Natural killer cell (primary cell): Measurements from ENCODE around the gene MS4A6E. TPM values are rescaled to one million over a fixed set of nuclear protein-coding genes. Genes with fewer than 3 reads are reported as not detected.

Source experiments
- ATAC-seq, 3 donors: fragments of 150-1000 bp in 2 of 3; fragments of 200-7000 bp in 1 of 3; cut with Tn5 transposase; 1 replicate in 1 of 3; 2 replicates in 2 of 3; pipeline ENCODE4 v1.10.0; 2021; ENCODE audit warnings: mild to moderate bottlenecking in 2 of 3, moderate library complexity in 2 of 3
- DNase-seq, 2 donors: peaks; one replicate each; pipeline versions ENCODE4 v3.0.0 to v3.0.0-alpha.2; 2013 to 2021; ENCODE audit warnings: mixed read lengths in 1 of 2
- H3K27ac ChIP-seq: one replicate; pipeline ENCODE4 v1.5.1; 2013; ENCODE audit warnings: mild to moderate bottlenecking, low read length
- H3K27me3 ChIP-seq: one replicate; pipeline ENCODE4 v1.6.1; 2013; ENCODE audit warnings: low read length; ENCODE audit not compliant: control insufficient read depth, insufficient read depth
- H3K36me3 ChIP-seq: one replicate; pipeline ENCODE4 v1.6.1; 2013; ENCODE audit warnings: low read length; ENCODE audit not compliant: control insufficient read depth, insufficient read depth
- H3K4me1 ChIP-seq: one replicate; pipeline ENCODE4 v1.6.1; 2013; ENCODE audit warnings: low read length; ENCODE audit not compliant: control insufficient read depth, insufficient read depth
- H3K4me3 ChIP-seq: one replicate; pipeline ENCODE4 v1.5.1; 2013; ENCODE audit warnings: low read length
- H3K9me3 ChIP-seq: one replicate; pipeline ENCODE4 v1.6.1; 2013; ENCODE audit warnings: low read length; ENCODE audit not compliant: control insufficient read depth, insufficient read depth
- H3K27ac Mint-ChIP-seq, 2 donors: one replicate each; pipeline ENCODE4 v1.8.0; 2022; ENCODE audit warnings: mild to moderate bottlenecking in 2 of 2, mixed read lengths in 2 of 2, moderate library complexity in 1 of 2
- H3K27me3 Mint-ChIP-seq, 2 donors: one replicate each; pipeline ENCODE4 v1.8.0; 2022; ENCODE audit warnings: low read depth in 2 of 2, mixed read lengths in 2 of 2
- H3K36me3 Mint-ChIP-seq: one replicate; pipeline ENCODE4 v1.8.0; 2022; ENCODE audit warnings: mixed read lengths
- H3K4me1 Mint-ChIP-seq, 2 donors: one replicate each; pipeline ENCODE4 v1.8.0; 2022; ENCODE audit warnings: mixed read lengths in 2 of 2
- H3K4me3 Mint-ChIP-seq: one replicate; pipeline ENCODE4 v1.8.0; 2022; ENCODE audit warnings: mild to moderate bottlenecking, moderate library complexity, mixed read lengths
- H3K9me3 Mint-ChIP-seq, 2 donors: one replicate each; pipeline ENCODE4 v1.8.0; 2022; ENCODE audit warnings: mixed read lengths in 2 of 2
- WGBS: methylation state at CpG from one replicate; pipeline ENCODE4 v1.1.7; 2013; ENCODE audit warnings: missing lambda C conversion rate; ENCODE audit not compliant: insufficient coverage; 5-methylcytosine and 5-hydroxymethylcytosine counted together
- intact Hi-C: fragments of 100-400 bp; cut with micrococcal nuclease; formaldehyde crosslinking; loops from one replicate; pipeline ENCODE4 v1.14.2; 2022
- total RNA-seq, 4 donors: library from RNA; stranded (reverse); fragments of 120-200 nt in 1 of 4; gene quantifications; one replicate each; pipeline versions ENCODE4 v1.2.3 to v1.2.4, GENCODE V29; 2013 to 2022
- TF ChIP-seq, protein P1 (sequence below): fragments of 200-600 bp; IDR thresholded peaks from one replicate; pipeline ENCODE4 v1.8.0; 2022; ENCODE audit warnings: antibody characterized with exemption

The MS4A6E gene
- total RNA-seq, 3 donors from 2014 or later (not counting 1 experiment from before 2014, with no cell fraction given), result not detected

DNA sequence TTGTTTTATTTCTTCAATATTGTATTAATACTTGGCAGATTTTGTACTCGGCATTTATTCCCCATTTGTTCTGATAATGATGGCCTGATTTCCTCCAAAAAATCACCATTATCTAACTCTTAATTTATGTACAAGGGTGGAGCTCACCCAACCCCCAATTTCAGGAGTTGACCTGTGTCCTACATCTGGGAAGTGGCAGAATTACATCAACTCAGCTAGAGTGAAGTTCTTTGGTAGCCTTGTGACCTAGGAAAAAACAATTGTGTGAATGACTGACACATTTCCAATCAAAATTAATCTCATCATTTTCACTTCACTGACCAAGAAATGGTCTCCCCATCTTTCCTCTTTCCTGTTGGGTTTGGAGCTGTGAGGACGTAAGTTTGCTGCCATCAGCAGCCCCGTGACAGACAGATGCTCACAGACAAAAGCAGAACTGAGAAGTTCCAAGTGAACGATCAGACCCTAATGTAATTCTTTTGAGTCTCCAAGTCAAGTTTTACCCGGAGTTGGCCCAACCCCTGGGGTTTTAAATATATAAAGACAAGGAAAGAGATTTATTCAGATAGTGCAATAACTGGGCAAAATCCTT lies 16.6 kb upstream of the MS4A6E start:
- TF ChIP-seq, protein P1, sequence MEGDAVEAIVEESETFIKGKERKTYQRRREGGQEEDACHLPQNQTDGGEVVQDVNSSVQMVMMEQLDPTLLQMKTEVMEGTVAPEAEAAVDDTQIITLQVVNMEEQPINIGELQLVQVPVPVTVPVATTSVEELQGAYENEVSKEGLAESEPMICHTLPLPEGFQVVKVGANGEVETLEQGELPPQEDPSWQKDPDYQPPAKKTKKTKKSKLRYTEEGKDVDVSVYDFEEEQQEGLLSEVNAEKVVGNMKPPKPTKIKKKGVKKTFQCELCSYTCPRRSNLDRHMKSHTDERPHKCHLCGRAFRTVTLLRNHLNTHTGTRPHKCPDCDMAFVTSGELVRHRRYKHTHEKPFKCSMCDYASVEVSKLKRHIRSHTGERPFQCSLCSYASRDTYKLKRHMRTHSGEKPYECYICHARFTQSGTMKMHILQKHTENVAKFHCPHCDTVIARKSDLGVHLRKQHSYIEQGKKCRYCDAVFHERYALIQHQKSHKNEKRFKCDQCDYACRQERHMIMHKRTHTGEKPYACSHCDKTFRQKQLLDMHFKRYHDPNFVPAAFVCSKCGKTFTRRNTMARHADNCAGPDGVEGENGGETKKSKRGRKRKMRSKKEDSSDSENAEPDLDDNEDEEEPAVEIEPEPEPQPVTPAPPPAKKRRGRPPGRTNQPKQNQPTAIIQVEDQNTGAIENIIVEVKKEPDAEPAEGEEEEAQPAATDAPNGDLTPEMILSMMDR, result no peak
- peaks cover 5 to 20% of the 10 kb centered on the region in 2 donors for H3K27me3 Mint-ChIP-seq
- no peak overlapping the region for H3K27ac ChIP-seq
- 49% methylated on average over 3 of the region's 5 CpGs for WGBS
- H3K4me1 ChIP-seq, result no peaks in the 10 kb centered on the region
- H3K36me3 Mint-ChIP-seq, result no peaks in the 10 kb centered on the region
- no peak for DNase-seq
- no peak overlapping the region for H3K27ac Mint-ChIP-seq
- no peaks in the 10 kb centered on the region for H3K36me3 ChIP-seq
- H3K9me3 Mint-ChIP-seq, result no peaks in the 10 kb centered on the region
- H3K9me3 ChIP-seq, result no peaks in the 10 kb centered on the region
- intact Hi-C loops, result no loop called here
- H3K4me1 Mint-ChIP-seq, result no peaks in the 10 kb centered on the region
- H3K4me3 ChIP-seq, result no peak overlapping the region
- H3K27me3 ChIP-seq, result no peaks in the 10 kb centered on the region
- no peak overlapping the region for H3K4me3 Mint-ChIP-seq
- no peak for ATAC-seq

DNA sequence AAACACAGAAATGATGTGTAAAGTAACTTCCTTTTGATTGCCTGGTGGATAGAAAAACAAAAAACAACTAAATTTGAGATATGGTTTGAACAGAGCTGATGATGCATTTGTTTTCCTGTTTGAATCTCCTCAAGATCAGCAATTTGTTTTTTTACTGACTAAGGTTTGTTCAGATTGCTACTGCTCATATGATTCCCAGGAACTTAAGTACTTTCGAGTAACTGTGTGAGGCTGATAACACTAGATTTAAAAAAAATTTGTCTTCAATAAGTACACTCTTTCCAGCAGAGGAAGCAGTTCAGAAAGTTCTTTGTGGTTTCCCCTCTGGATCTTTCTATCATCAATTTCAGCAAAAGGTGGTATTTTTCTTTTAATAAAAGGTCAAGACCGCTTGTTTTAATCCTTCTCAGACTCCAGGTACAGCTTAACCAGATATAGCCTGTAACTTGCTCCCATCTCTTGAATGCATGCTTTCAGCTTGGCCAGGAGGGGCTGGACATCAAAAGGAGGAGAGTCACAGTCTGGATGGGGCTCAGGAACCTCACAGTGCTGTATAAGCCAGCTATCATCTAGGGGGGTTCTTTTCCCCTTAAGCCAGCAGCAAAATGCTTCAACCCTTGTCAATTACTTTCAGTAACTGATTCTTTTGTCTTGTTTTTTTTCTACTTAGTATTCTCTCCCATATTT lies 12.3 kb upstream of the MS4A6E start:
- Mint-ChIP-seq H3K4me3 (no peak overlapping the region), H3K4me1 (no peaks in the 10 kb centered on the region), H3K9me3 (no peaks in the 10 kb centered on the region), H3K36me3 (peaks cover 1% of the 10 kb centered on the region), H3K27ac (no peak overlapping the region), H3K27me3 (peaks cover 0 to 10% of the 10 kb centered on the region in 2 donors)
- no peak for ATAC-seq
- Histone ChIP-seq H3K27ac (no peak overlapping the region), H3K27me3 (no peaks in the 10 kb centered on the region), H3K36me3 (no peaks in the 10 kb centered on the region), H3K4me3 (no peak overlapping the region), H3K9me3 (peaks cover 8% of the 10 kb centered on the region), H3K4me1 (no peaks in the 10 kb centered on the region)
- no peak for DNase-seq
- intact Hi-C loops, result no loop called here
- TF ChIP-seq, protein P1, result no peak
- 25% methylated on average over 1 of the region's 2 CpGs for WGBS

DNA sequence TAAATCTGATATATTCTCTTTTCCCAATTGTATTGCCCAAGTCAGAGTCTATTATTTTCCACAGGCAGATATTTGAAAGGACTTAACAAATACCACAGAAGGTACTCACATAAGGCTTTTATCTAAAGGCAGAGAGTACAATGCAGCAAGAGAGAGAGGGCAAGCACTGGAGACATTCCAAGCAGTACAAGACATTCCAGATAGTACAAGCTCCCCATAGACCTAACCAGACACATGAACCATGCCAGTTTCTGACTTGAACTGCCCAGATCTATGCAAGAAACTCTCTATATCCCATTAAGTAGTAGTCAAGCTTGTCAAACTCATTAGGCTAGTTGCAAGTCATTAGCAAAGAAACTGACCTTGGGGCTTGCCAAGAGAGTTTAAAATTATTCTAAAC lies 11.2 kb upstream of the MS4A6E start:
- Histone ChIP-seq H3K4me1 (no peaks in the 10 kb centered on the region), H3K36me3 (no peaks in the 10 kb centered on the region), H3K9me3 (peaks cover 8% of the 10 kb centered on the region), H3K27ac (no peak overlapping the region), H3K4me3 (no peak overlapping the region), H3K27me3 (no peaks in the 10 kb centered on the region)
- Mint-ChIP-seq H3K9me3 (peaks cover 0 to 1% of the 10 kb centered on the region in 2 donors), H3K27me3 (peaks cover 0 to 11% of the 10 kb centered on the region in 2 donors), H3K36me3 (peaks cover 9% of the 10 kb centered on the region), H3K4me1 (no peaks in the 10 kb centered on the region), H3K27ac (no peak overlapping the region), H3K4me3 (no peak overlapping the region)
- intact Hi-C loops, result no loop called here
- TF ChIP-seq, protein P1, result no peak
- no peak for ATAC-seq
- no peak for DNase-seq
